ENCODE measurements around the gene SLC44A2.

DNA sequence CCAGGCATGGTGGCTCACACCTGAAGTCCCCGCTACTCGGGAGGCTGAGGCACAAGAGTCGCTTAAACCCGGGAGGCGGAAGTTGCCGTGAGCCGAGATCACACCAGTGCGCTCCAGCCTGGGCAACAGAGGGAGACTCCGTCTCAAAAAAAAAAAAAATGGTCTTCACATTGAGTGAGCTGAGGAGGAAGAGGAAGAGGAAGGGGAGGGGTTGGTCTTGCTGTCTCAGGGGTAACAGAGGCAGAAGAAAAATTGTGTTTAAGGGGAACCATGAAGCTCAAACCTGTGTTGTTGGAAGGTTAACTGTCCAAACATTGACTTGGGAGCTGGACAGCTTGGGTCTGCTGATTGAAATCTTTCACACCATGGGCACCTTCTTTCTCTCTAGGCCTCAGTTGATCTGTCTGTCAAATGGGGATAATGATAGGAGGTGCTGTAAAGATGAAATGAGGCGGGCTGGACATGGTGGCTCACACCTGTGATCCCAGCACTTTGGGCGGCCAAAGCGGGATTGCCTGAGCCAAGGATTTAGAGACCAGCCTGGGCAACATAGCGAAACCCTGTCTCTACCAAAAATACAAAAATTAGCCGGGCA, 9.8 kb upstream of the SLC44A2 start:
- TF ChIP-seq CTCF (IDR thresholded peaks at IDR 0.05) (no peak), POLR2A (IDR thresholded peaks at IDR 0.05) (no peak)

Data from gastroesophageal sphincter (tissue), 3 donors.